SK-N-SH (cell line): ENCODE results near the gene UBE2G1. TPM values are rescaled to one million over a fixed set of nuclear protein-coding genes. Genes with fewer than 3 reads are reported as not detected.

Source experiments
- CTCF ChIA-PET: fragments of 300-600, 350-600 bp; formaldehyde crosslinking; extraction: SDS; loops from one replicate; lab custom pipeline; 2021; lab: Yijun Ruan, JAX
- POLR2A ChIA-PET: fragments of 350-600 bp; sonication (Branson Sonifier 250); formaldehyde crosslinking; extraction: SDS; loops from one replicate; lab custom pipeline; 2020; ENCODE audit warnings: antibody characterized with exemption, inconsistent platforms; lab: Yijun Ruan, JAX
- DNase-seq: peaks from one replicate; pipeline ENCODE4 v3.0.0; 2012
- H2AFZ ChIP-seq: fragments of 200-600 bp; sonication (generic); 2 replicates; pipeline ENCODE4 v1.8.1; 2016; ENCODE audit warnings: antibody characterized with exemption, mild to moderate bottlenecking, low read depth
- H3F3A ChIP-seq: fragments of 200-600 bp; sonication (generic); replicated peaks from 2 replicates; pipeline ENCODE3; 2016; ENCODE audit warnings: antibody characterized with exemption, mild to moderate bottlenecking; ENCODE audit not compliant: insufficient read depth
- H3K27ac ChIP-seq, 2 experiments: fragments of 200-500 bp in 1 of 2; fragments of 200-600 bp in 1 of 2; sonication (Bioruptor generic) in 1 of 2; sonication (generic), shearing (Covaris generic) in 1 of 2; 2 replicates each; pipeline versions ENCODE4 v1.5.1 to v1.6.1; 2014 to 2016; ENCODE audit warnings: low read depth in 2 of 2, inconsistent platforms in 1 of 2, low read length in 1 of 2, mild to moderate bottlenecking in 1 of 2, mixed read lengths in 1 of 2
- H3K27me3 ChIP-seq: fragments of 200-600 bp; sonication (generic), shearing (Covaris generic); 2 replicates; pipeline ENCODE4 v1.6.1; 2016; ENCODE audit warnings: mixed run types; ENCODE audit not compliant: insufficient read depth
- H3K36me3 ChIP-seq, 2 experiments: fragments of 200-500 bp in 1 of 2; fragments of 200-600 bp in 1 of 2; sonication (Bioruptor generic) in 1 of 2; sonication (generic) in 1 of 2; replicated peaks in 1 of 2; 2 replicates each; pipeline versions ENCODE3 to v1.5.1; 2014 to 2016; ENCODE audit warnings: low read length in 1 of 2, mild to moderate bottlenecking in 1 of 2; ENCODE audit not compliant: insufficient read depth in 2 of 2, control insufficient read depth in 1 of 2
- H3K4me1 ChIP-seq, 2 experiments: fragments of 200-500 bp in 1 of 2; fragments of 200-600 bp in 1 of 2; sonication (Bioruptor generic) in 1 of 2; sonication (generic), shearing (Covaris generic) in 1 of 2; 2 replicates each; pipeline versions ENCODE4 v1.5.1 to v1.6.1; 2014 to 2016; ENCODE audit warnings: low read depth in 1 of 2, low read length in 1 of 2, mixed run types in 1 of 2; ENCODE audit not compliant: insufficient read depth in 2 of 2, control insufficient read depth in 1 of 2
- H3K4me2 ChIP-seq: fragments of 200-600 bp; sonication (generic), shearing (Covaris generic); 2 replicates; pipeline ENCODE4 v1.6.1; 2017; ENCODE audit warnings: mixed run types
- H3K4me3 ChIP-seq, 2 experiments: fragments of 200-500 bp in 1 of 2; fragments of 200-600 bp in 1 of 2; sonication (Bioruptor generic) in 1 of 2; sonication (generic), shearing (Covaris generic) in 1 of 2; 2 replicates each; pipeline versions ENCODE4 v1.5.1 to v1.8.1; 2014 to 2016; ENCODE audit warnings: low read depth in 2 of 2, inconsistent platforms in 1 of 2, low read length in 1 of 2, mild to moderate bottlenecking in 1 of 2, mixed read lengths in 1 of 2, moderate library complexity in 1 of 2
- H3K79me2 ChIP-seq: fragments of 200-600 bp; sonication (generic); 2 replicates; pipeline ENCODE4 v1.8.1; 2017; ENCODE audit warnings: mild to moderate bottlenecking; ENCODE audit not compliant: insufficient read depth
- H3K9ac ChIP-seq: fragments of 200-600 bp; sonication (generic); 2 replicates; pipeline ENCODE4 v1.6.1; 2017; ENCODE audit warnings: mixed run types
- H3K9me2 ChIP-seq: fragments of 200-600 bp; sonication (generic); 2 replicates; pipeline ENCODE4 v1.6.1; 2017; ENCODE audit warnings: mixed run types
- H3K9me3 ChIP-seq: fragments of 200-600 bp; sonication (generic); 2 replicates; pipeline ENCODE4 v1.6.1; 2017; ENCODE audit warnings: mixed run types, mild to moderate bottlenecking, moderate library complexity
- H4K20me1 ChIP-seq: fragments of 200-600 bp; sonication (generic); 2 replicates; pipeline ENCODE4 v1.6.1; 2017; ENCODE audit warnings: mild to moderate bottlenecking, mixed run types; ENCODE audit not compliant: insufficient read depth
- FOXJ3 ChIP-seq: sonication (generic); formaldehyde crosslinking; IDR thresholded peaks from 2 replicates; pipeline ENCODE4 v1.5.1; 2020; ENCODE audit warnings: mild to moderate bottlenecking, missing genetic modification reagents
- FOXM1 ChIP-seq: IDR thresholded peaks from 2 replicates; pipeline ENCODE4 v1.4.0; 2012; ENCODE audit warnings: low read depth, mild to moderate bottlenecking
- GABPA ChIP-seq: IDR thresholded peaks from 2 replicates; pipeline ENCODE4 v1.4.0; 2012; ENCODE audit warnings: low read depth, mild to moderate bottlenecking
- JUND ChIP-seq: IDR thresholded peaks from 2 replicates; pipeline ENCODE4 v1.4.0; 2012
- MAX ChIP-seq: IDR thresholded peaks from 2 replicates; pipeline ENCODE4 v1.4.0; 2012; ENCODE audit warnings: low read depth
- NRF1 ChIP-seq: IDR thresholded peaks from 2 replicates; pipeline ENCODE4 v1.6.1; 2012; ENCODE audit warnings: low read depth, mild to moderate bottlenecking, low read length
- PBX3 ChIP-seq: IDR thresholded peaks from 2 replicates; pipeline ENCODE4; 2012
- POLR2AphosphoS5 ChIP-seq: IDR thresholded peaks from 2 replicates; pipeline ENCODE4 v1.6.1; 2012; ENCODE audit warnings: low read depth, low read length
- TCF12 ChIP-seq: IDR thresholded peaks from 2 replicates; pipeline ENCODE4 v1.4.0; 2012
- USF1 ChIP-seq: IDR thresholded peaks from 2 replicates; pipeline ENCODE4 v1.4.0; 2012; ENCODE audit warnings: low read depth, borderline replicate concordance
- YY1 ChIP-seq: IDR thresholded peaks from 2 replicates; pipeline ENCODE4 v1.4.0; 2012; ENCODE audit warnings: low read depth, mild to moderate bottlenecking
- WGBS: methylation state at CpG from one replicate; pipeline ENCODE4 v1.1.6; 2017; ENCODE audit warnings: low lambda C conversion rate; 5-methylcytosine and 5-hydroxymethylcytosine counted together
- polyA plus RNA-seq, 3 experiments: library from polyadenylated mRNA; depleted of rRNA; stranded (reverse); fragments of >200 nt; gene quantifications; 2 replicates each; pipeline ENCODE4 v1.2.3, GENCODE V29; 2012

The UBE2G1 gene
- polyA plus RNA-seq, 1 of the 3 experiments (the other 2 are of a cell fraction): 23.2 TPM

GRCh38 chr17:4313221-4314114 is 53.0 kb downstream of the UBE2G1 start (continued):
- TF ChIP-seq GABPA: no peak
- no peak for TF ChIP-seq PBX3

- Histone ChIP-seq H3K27ac (no peak overlapping the region), H3K9me2 (no peaks in the 10 kb centered on the region), H3F3A (peaks cover 5% of the 10 kb centered on the region), H3K4me3 (no peak overlapping the region), H3K27me3 (no peaks in the 10 kb centered on the region), H4K20me1 (peaks cover 70% of the 10 kb centered on the region), H3K79me2 (peaks cover 98% of the 10 kb centered on the region), H3K9ac (no peak overlapping the region), H2AFZ (no peak overlapping the region), H3K4me1 (peaks cover 0 to 6% of the 10 kb centered on the region in 2 experiments; a peak in 3 of 4 replicates), H3K9me3 (no peaks in the 10 kb centered on the region), H3K4me2 (no peak overlapping the region), H3K36me3 (peaks cover 0 to 11% of the 10 kb centered on the region in 2 experiments)
- no peak for DNase-seq
- ChIA-PET CTCF (interaction anchor here (1.1 kb wide), 1 partner anchor 12 kb away, joined by 3 read pairs; no protein-coding TSS in a partner anchor), POLR2A (no interaction called here)
- TF ChIP-seq FOXJ3 (CRISPR knock-in tag): no peak
- TF ChIP-seq YY1: no peak
- WGBS: 96% methylated on average over 6 of the region's 6 CpGs
These were observed 56.0 kb downstream of the UBE2G1 start for GRCh38 chr17:4310354-4311060.

GRCh38 chr17:4309897-4310296 is 56.6 kb downstream of the UBE2G1 start:
- 95% methylated on average over 1 of the region's 1 CpG for WGBS
- Histone ChIP-seq H3K9me2 (no peaks in the 10 kb centered on the region), H3K79me2 (peaks cover 98% of the 10 kb centered on the region), H3K36me3 (peaks cover 0 to 11% of the 10 kb centered on the region in 2 experiments), H3K27me3 (no peaks in the 10 kb centered on the region), H3K4me1 (peaks cover 0 to 6% of the 10 kb centered on the region in 2 experiments; a peak in 3 of 4 replicates), H3K9ac (no peak overlapping the region), H4K20me1 (peaks cover 70% of the 10 kb centered on the region), H2AFZ (no peak overlapping the region), H3K4me3 (no peak overlapping the region), H3K27ac (no peak overlapping the region), H3K4me2 (no peak overlapping the region), H3F3A (peaks cover 5% of the 10 kb centered on the region), H3K9me3 (no peaks in the 10 kb centered on the region)
- TF ChIP-seq POLR2AphosphoS5: no peak
- no peak for TF ChIP-seq GABPA
- TF ChIP-seq TCF12: no peak
- no peak for TF ChIP-seq MAX
- TF ChIP-seq JUND: no peak
- no peak for TF ChIP-seq NRF1
- no peak for TF ChIP-seq FOXM1
- no peak for TF ChIP-seq USF1
- CTCF ChIA-PET: no interaction called here
- no peak for DNase-seq
- POLR2A ChIA-PET: no interaction called here
